Left cardiac atrium (tissue), 4 donors: ENCODE data around the gene FGD5. TPM values are rescaled to one million over a fixed set of nuclear protein-coding genes. Genes with fewer than 3 reads are reported as not detected.

Experiments
- ATAC-seq, 2 donors: fragments of 200-7000 bp; cut with Tn5 transposase; one replicate each; pipeline ENCODE4 v1.9.1; 2020; ENCODE audit warnings: mild to moderate bottlenecking in 2 of 2, moderate library complexity in 2 of 2
- DNase-seq: peaks from one replicate; pipeline ENCODE4 v3.0.0-alpha.2; 2020
- intact Hi-C, 2 donors: fragments of 100-400 bp; cut with DNase I; formaldehyde crosslinking; loops; one replicate each; pipeline versions ENCODE4 v1.14.1 to v1.15.1; 2022 to 2023
- total RNA-seq, 2 donors: library from RNA; stranded (reverse); fragmentation: NEBNext Ultra II Directional; extraction: Animal tissue kit (Norgen Biotek cat#: 25700); gene quantifications; one replicate each; pipeline ENCODE4 v1.2.1, GENCODE V29; 2021
- donor health status: DM: no; HTN: yes; CAD: no.
- donor health status: DM: no; HTN: yes; CAD: no; lungs with severe emphysema.
- donor health status: DM: yes; HTN: yes; CAD: no.
- donor health status: Dilated cardiomyopathy.

FGD5 gene
- total RNA-seq, 2 donors from 2014 or later, result 19.3 to 28.7 TPM

GRCh38 chr3:14787630-14788029 lies 31.1 kb upstream of the FGD5 start:
- ATAC-seq (no peak), DNase-seq (no peak)
- intact Hi-C loops, result no loop called here

- DNase-seq (no peak), ATAC-seq (no peak)
- intact Hi-C loops, result no loop called here
These were observed 30.1 kb upstream of the FGD5 start for GRCh38 chr3:14788644-14789043.

- no peak for ATAC-seq
- intact Hi-C loops, result no loop called here
- no peak for DNase-seq
These were observed 29.5 kb upstream of the FGD5 start for GRCh38 chr3:14789221-14789620.

- DNase-seq (no peak), ATAC-seq (no peak)
- intact Hi-C loops, result loop anchor here (2.0 to 5.0 kb wide), 2 partner anchors 128 to 131 kb away; no protein-coding TSS in a partner anchor
These were observed 29.0 kb upstream of the FGD5 start for GRCh38 chr3:14789640-14790285.

GRCh38 chr3:14791343-14791945 lies 27.3 kb upstream of the FGD5 start:
- DNase-seq (peak; percentile 81), ATAC-seq (peak; percentile 45 to 53)
- intact Hi-C loops, result loop anchor here (2.0 to 5.0 kb wide), 2 partner anchors 126 to 129 kb away; no protein-coding TSS in a partner anchor

GRCh38 chr3:14792691-14793121 lies 26.1 kb upstream of the FGD5 start:
- ATAC-seq (no peak), DNase-seq (no peak)
- intact Hi-C loops, result loop anchor here in 1 of 2 donors (5.0 kb wide), 1 partner anchor 125 kb away; no protein-coding TSS in a partner anchor

GRCh38 chr3:14793126-14793857 lies 25.5 kb upstream of the FGD5 start:
- ATAC-seq, result peak; percentile 45 to 77
- intact Hi-C loops, result loop anchor here in 1 of 2 donors (5.0 kb wide), 1 partner anchor 124 kb away; no protein-coding TSS in a partner anchor
- DNase-seq, result peak; percentile 71

GRCh38 chr3:14793858-14794234 lies 24.9 kb upstream of the FGD5 start:
- DNase-seq (no peak), ATAC-seq (no peak)
- intact Hi-C loops, result loop anchor here in 1 of 2 donors (5.0 kb wide), 1 partner anchor 123 kb away; no protein-coding TSS in a partner anchor

- intact Hi-C loops, result loop anchor here in 1 of 2 donors (5.0 kb wide), 1 partner anchor 123 kb away; no protein-coding TSS in a partner anchor
- DNase-seq, result no peak
- no peak for ATAC-seq
These were observed 24.3 kb upstream of the FGD5 start for GRCh38 chr3:14794435-14794834.

GRCh38 chr3:14795996-14796395 lies 22.8 kb upstream of the FGD5 start:
- intact Hi-C loops, result no loop called here
- ATAC-seq (peak in 1 of 2 donors; percentile 17), DNase-seq (no peak)

- DNase-seq (no peak), ATAC-seq (no peak)
- intact Hi-C loops, result no loop called here
These were observed 22.2 kb upstream of the FGD5 start for GRCh38 chr3:14796403-14797077.

- DNase-seq (no peak), ATAC-seq (no peak)
- intact Hi-C loops, result no loop called here
These were observed 21.0 kb upstream of the FGD5 start for GRCh38 chr3:14797731-14798130.

- DNase-seq, result no peak
- ATAC-seq, result no peak
- intact Hi-C loops, result no loop called here
These were observed 20.5 kb upstream of the FGD5 start for GRCh38 chr3:14798231-14798630.

GRCh38 chr3:14799146-14799545 lies 19.6 kb upstream of the FGD5 start:
- DNase-seq, result no peak
- no peak for ATAC-seq
- intact Hi-C loops, result no loop called here

- DNase-seq (no peak), ATAC-seq (no peak)
- intact Hi-C loops, result loop anchor here in 1 of 2 donors (5.0 kb wide), 1 partner anchor 61 kb away; no protein-coding TSS in a partner anchor
These were observed 17.7 kb upstream of the FGD5 start for GRCh38 chr3:14801031-14801430.

- ATAC-seq (no peak), DNase-seq (no peak)
- intact Hi-C loops, result loop anchor here in 1 of 2 donors (5.0 kb wide), 1 partner anchor 60 kb away; no protein-coding TSS in a partner anchor
These were observed 16.9 kb upstream of the FGD5 start for GRCh38 chr3:14801668-14802380.

- intact Hi-C loops, result loop anchor here in 1 of 2 donors (5.0 kb wide), 1 partner anchor 60 kb away; no protein-coding TSS in a partner anchor
- DNase-seq (no peak), ATAC-seq (no peak)
These were observed 16.4 kb upstream of the FGD5 start for GRCh38 chr3:14802381-14802731.
